CD14-positive monocyte (primary cell): ENCODE measurements around the gene LIMK2. TPM values are rescaled to one million over a fixed set of nuclear protein-coding genes. Genes with fewer than 3 reads are reported as not detected.
A peak's percentile ranks its signal among the peaks of the same experiment; 100 is the strongest.

Source experiments
- DNase-seq, 3 donors: peaks; one replicate each; pipeline ENCODE4 v3.0.0-alpha.2; 2011 to 2022
- H2AFZ ChIP-seq: 2 replicates; pipeline ENCODE4 v1.6.0; 2012; ENCODE audit warnings: mild to moderate bottlenecking, low read depth, low read length, inconsistent platforms; ENCODE audit not compliant: insufficient read depth, poor library complexity, severe bottlenecking
- H3K27ac ChIP-seq, 2 donors: 1 replicate in 1 of 2; 2 replicates in 1 of 2; pipeline ENCODE4 v1.5.1; 2012 to 2013; ENCODE audit warnings: low read length in 2 of 2, control low read depth in 1 of 2, inconsistent platforms in 1 of 2, low read depth in 1 of 2, mild to moderate bottlenecking in 1 of 2
- H3K27me3 ChIP-seq, 2 donors: one replicate each; pipeline versions ENCODE4 v1.6.0 to v1.6.1; 2011 to 2013; ENCODE audit warnings: low read length in 2 of 2; ENCODE audit not compliant: control insufficient read depth in 2 of 2, insufficient read depth in 2 of 2
- H3K36me3 ChIP-seq, 2 donors: replicated peaks in 1 of 2; 1 replicate in 1 of 2; 2 replicates in 1 of 2; pipeline versions ENCODE4 v1.5.1 to v1.6.1; 2012 to 2013; ENCODE audit warnings: low read length in 2 of 2, control low read depth in 1 of 2, inconsistent platforms in 1 of 2, mild to moderate bottlenecking in 1 of 2; ENCODE audit not compliant: insufficient read depth in 2 of 2, control insufficient read depth in 1 of 2
- H3K4me1 ChIP-seq, 2 donors: 1 replicate in 1 of 2; 2 replicates in 1 of 2; pipeline versions ENCODE4 v1.5.1 to v1.6.1; 2012 to 2013; ENCODE audit warnings: low read length in 2 of 2, control low read depth in 1 of 2, inconsistent platforms in 1 of 2, mild to moderate bottlenecking in 1 of 2, moderate library complexity in 1 of 2; ENCODE audit not compliant: insufficient read depth in 2 of 2, control insufficient read depth in 1 of 2
- H3K4me2 ChIP-seq: replicated peaks from 2 replicates; pipeline ENCODE3; 2012; ENCODE audit warnings: low read length, moderate library complexity, mild to moderate bottlenecking; ENCODE audit not compliant: poor library complexity, severe bottlenecking; ENCODE audit errors: extremely low read depth
- H3K4me3 ChIP-seq, 3 experiments: fragments of 200-600 bp in 1 of 3; sonication (generic) in 1 of 3; replicated peaks in 1 of 3; 1 replicate in 2 of 3; 2 replicates in 1 of 3; pipeline ENCODE4 v1.5.1; 2011 to 2013; ENCODE audit warnings: low read length in 3 of 3, mild to moderate bottlenecking in 3 of 3, control low read depth in 2 of 3, low read depth in 2 of 3, inconsistent platforms in 1 of 3, moderate library complexity in 1 of 3
- H3K79me2 ChIP-seq: 2 replicates; pipeline ENCODE4 v1.6.0; 2012; ENCODE audit warnings: mild to moderate bottlenecking, control low read depth, inconsistent platforms, low read length, moderate library complexity; ENCODE audit not compliant: insufficient read depth
- H3K9ac ChIP-seq: 2 replicates; pipeline ENCODE4 v1.6.0; 2017; ENCODE audit warnings: low read length, mild to moderate bottlenecking; ENCODE audit not compliant: insufficient read depth, poor library complexity, severe bottlenecking
- H3K9me3 ChIP-seq, 2 donors: replicated peaks in 1 of 2; 1 replicate in 1 of 2; 2 replicates in 1 of 2; pipeline versions ENCODE4 v1.5.1 to v1.6.1; 2012 to 2013; ENCODE audit warnings: low read length in 2 of 2, control low read depth in 1 of 2; ENCODE audit not compliant: control insufficient read depth in 1 of 2, insufficient read depth in 1 of 2
- H4K20me1 ChIP-seq: 2 replicates; pipeline ENCODE4 v1.6.0; 2012; ENCODE audit warnings: mild to moderate bottlenecking, low read length, control low read depth, moderate library complexity; ENCODE audit not compliant: insufficient read depth
- H3K27ac Mint-ChIP-seq, 7 donors: one replicate each; pipeline ENCODE4 v1.8.0; 2020; ENCODE audit warnings: mild to moderate bottlenecking in 7 of 7, mixed read lengths in 7 of 7, moderate library complexity in 6 of 7, inconsistent platforms in 2 of 7
- H3K27me3 Mint-ChIP-seq, 3 donors: one replicate each; pipeline ENCODE4 v1.8.0; 2021 to 2022; ENCODE audit warnings: low read depth in 3 of 3, mild to moderate bottlenecking in 3 of 3, mixed read lengths in 3 of 3, moderate library complexity in 3 of 3, inconsistent platforms in 1 of 3
- H3K36me3 Mint-ChIP-seq, 2 donors: one replicate each; pipeline ENCODE4 v1.8.0; 2020; ENCODE audit warnings: mixed read lengths in 2 of 2, inconsistent platforms in 1 of 2, mild to moderate bottlenecking in 1 of 2
- H3K4me1 Mint-ChIP-seq: one replicate; pipeline ENCODE4 v1.8.0; 2020; ENCODE audit warnings: mild to moderate bottlenecking, mixed read lengths
- H3K4me3 Mint-ChIP-seq, 2 donors: one replicate each; pipeline ENCODE4 v1.8.0; 2020; ENCODE audit warnings: mild to moderate bottlenecking in 2 of 2, mixed read lengths in 2 of 2, moderate library complexity in 1 of 2
- H3K9me3 Mint-ChIP-seq, 7 donors: one replicate each; pipeline ENCODE4 v1.8.0; 2020 to 2022; ENCODE audit warnings: mixed read lengths in 7 of 7, mild to moderate bottlenecking in 6 of 7, moderate library complexity in 6 of 7, inconsistent platforms in 2 of 7
- CTCF ChIP-seq: fragments of 200-600 bp; IDR thresholded peaks from one replicate; pipeline ENCODE4 v1.8.0; 2022; ENCODE audit warnings: antibody characterized with exemption, mild to moderate bottlenecking
- WGBS: methylation state at CpG from one replicate; pipeline ENCODE4 v1.1.5; 2013; ENCODE audit warnings: missing lambda C conversion rate; ENCODE audit not compliant: insufficient coverage; 5-methylcytosine and 5-hydroxymethylcytosine counted together
- intact Hi-C, 2 donors: fragments of 100-400 bp; cut with micrococcal nuclease; formaldehyde crosslinking; loops; one replicate each; pipeline versions ENCODE4 v1.15.0 to v1.15.1; 2023
- polyA plus RNA-seq, 3 donors: library from polyadenylated mRNA; depleted of rRNA in 1 of 3; unstranded in 2 of 3; stranded (reverse) in 1 of 3; fragments of 300-500 nt in 2 of 3; fragments of >200 nt in 1 of 3; fragmentation: Illumina TruSeq in 2 of 3; gene quantifications; 1 replicate in 2 of 3; 2 replicates in 1 of 3; pipeline ENCODE4 v1.2.3, GENCODE V29; 2012 to 2021

LIMK2 gene
- polyA plus RNA-seq, 3 donors, result 5.5 to 14.2 (median 10.1) TPM

DNA sequence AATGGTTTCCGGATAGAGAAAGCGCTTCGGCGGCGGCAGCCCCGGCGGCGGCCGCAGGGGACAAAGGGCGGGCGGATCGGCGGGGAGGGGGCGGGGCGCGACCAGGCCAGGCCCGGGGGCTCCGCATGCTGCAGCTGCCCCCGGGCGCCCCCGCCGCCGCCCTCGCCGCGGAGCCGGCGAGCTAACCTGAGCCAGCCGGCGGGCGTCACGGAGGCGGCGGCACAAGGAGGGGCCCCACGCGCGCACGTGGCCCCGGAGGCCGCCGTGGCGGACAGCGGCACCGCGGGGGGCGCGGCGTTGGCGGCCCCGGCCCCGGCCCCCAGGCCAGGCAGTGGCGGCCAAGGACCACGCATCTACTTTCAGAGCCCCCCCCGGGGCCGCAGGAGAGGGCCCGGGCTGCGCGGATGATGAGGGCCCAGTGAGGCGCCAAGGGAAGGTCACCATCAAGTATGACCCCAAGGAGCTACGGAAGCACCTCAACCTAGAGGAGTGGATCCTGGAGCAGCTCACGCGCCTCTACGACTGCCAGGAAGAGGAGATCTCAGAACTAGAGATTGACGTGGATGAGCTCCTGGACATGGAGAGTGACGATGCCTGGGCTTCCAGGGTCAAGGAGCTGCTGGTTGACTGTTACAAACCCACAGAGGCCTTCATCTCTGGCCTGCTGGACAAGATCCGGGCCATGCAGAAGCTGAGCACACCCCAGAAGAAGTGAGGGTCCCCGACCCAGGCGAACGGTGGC, 64.5 kb downstream of the LIMK2 start:
- no peak overlapping the region for H3K27ac Mint-ChIP-seq
- Histone ChIP-seq H3K9ac (no peak overlapping the region), H3K36me3 (peaks cover 74 to 92% of the 10 kb centered on the region in 2 donors), H3K27me3 (no peaks in the 10 kb centered on the region), H3K79me2 (no peaks in the 10 kb centered on the region), H3K9me3 (no peaks in the 10 kb centered on the region), H4K20me1 (peaks cover 4% of the 10 kb centered on the region), H3K4me2 (no peak overlapping the region), H3K4me1 (peaks cover 5 to 6% of the 10 kb centered on the region in 2 donors), H3K27ac (no peak overlapping the region), H2AFZ (no peak overlapping the region), H3K4me3 (no peak overlapping the region)
- peaks cover 75 to 87% of the 10 kb centered on the region in 2 donors for H3K36me3 Mint-ChIP-seq
- intact Hi-C loops, result loop anchor here in 1 of 2 donors (10.0 kb wide), 2 partner anchors 172 to 512 kb away; partner anchors contain the start of gene SELENOM
- WGBS, result 95% methylated on average over 50 of the region's 69 CpGs
- peaks cover 4% of the 10 kb centered on the region for H3K4me1 Mint-ChIP-seq
- peaks cover 0 to 2% (median 0%) of the 10 kb centered on the region in 7 donors for H3K9me3 Mint-ChIP-seq
- no peaks in the 10 kb centered on the region for H3K27me3 Mint-ChIP-seq
- H3K4me3 Mint-ChIP-seq, result no peak overlapping the region
- no peak for TF ChIP-seq CTCF
- no peak for DNase-seq

GRCh38 chr22:31277741-31278140, 65.6 kb downstream of the LIMK2 start:
- peaks cover 0 to 2% (median 0%) of the 10 kb centered on the region in 7 donors for H3K9me3 Mint-ChIP-seq
- no peak for DNase-seq
- Histone ChIP-seq H3K36me3 (peaks cover 78 to 95% of the 10 kb centered on the region in 2 donors), H3K4me1 (peaks cover 0 to under 1% of the 10 kb centered on the region in 2 donors), H3K27ac (peak overlapping the region in 1 of 2 donors; percentile 22), H4K20me1 (peaks cover 16% of the 10 kb centered on the region), H3K9ac (no peak overlapping the region), H3K9me3 (no peaks in the 10 kb centered on the region), H3K4me2 (no peak overlapping the region), H3K4me3 (no peak overlapping the region), H2AFZ (no peak overlapping the region), H3K27me3 (no peaks in the 10 kb centered on the region), H3K79me2 (no peaks in the 10 kb centered on the region)
- no peaks in the 10 kb centered on the region for H3K27me3 Mint-ChIP-seq
- WGBS, result 60% methylated on average over 1 of the region's 5 CpGs
- no peaks in the 10 kb centered on the region for H3K4me1 Mint-ChIP-seq
- no peak for TF ChIP-seq CTCF
- H3K27ac Mint-ChIP-seq, result no peak overlapping the region
- peaks cover 80 to 89% of the 10 kb centered on the region in 2 donors for H3K36me3 Mint-ChIP-seq
- H3K4me3 Mint-ChIP-seq, result no peak overlapping the region
- intact Hi-C loops, result loop anchor here in 1 of 2 donors (10.0 kb wide), 2 partner anchors 173 to 513 kb away; partner anchors contain the start of gene SELENOM
